MM.1S (cell line): Measurements from ENCODE around the gene RPL18A.

Source experiments
- DNase-seq: peaks from one replicate; pipeline ENCODE4 v3.0.0-alpha.2; 2015
- H2AFZ ChIP-seq: fragments of 300-600 bp; sonication (generic); 2 replicates; pipeline ENCODE4 v1.6.0; 2016; ENCODE audit warnings: antibody characterized with exemption, low read length
- H3F3A ChIP-seq: fragments of 300-600 bp; sonication (generic); 2 replicates; pipeline ENCODE4 v1.6.1; 2016; ENCODE audit warnings: mild to moderate bottlenecking, antibody characterized with exemption, low read length, moderate library complexity, mixed read lengths; ENCODE audit not compliant: insufficient read depth
- H3K27ac ChIP-seq: fragments of 300-600 bp; sonication (generic); 2 replicates; pipeline ENCODE4 v1.5.1; 2016; ENCODE audit warnings: mild to moderate bottlenecking, low read length
- H3K27me3 ChIP-seq: fragments of 300-600 bp; sonication (generic); replicated peaks from 2 replicates; pipeline ENCODE4 v1.6.0; 2016; ENCODE audit warnings: low read length; ENCODE audit not compliant: insufficient read depth
- H3K36me3 ChIP-seq: fragments of 300-600 bp; sonication (generic); replicated peaks from 2 replicates; pipeline ENCODE4 v1.6.1; 2016; ENCODE audit warnings: mild to moderate bottlenecking, low read length, mixed read lengths; ENCODE audit not compliant: insufficient read depth
- H3K4me1 ChIP-seq: fragments of 300-600 bp; sonication (generic); 2 replicates; pipeline ENCODE4 v1.6.1; 2016; ENCODE audit warnings: low read length, mixed read lengths
- H3K4me2 ChIP-seq: fragments of 300-600 bp; sonication (generic); 2 replicates; pipeline ENCODE4 v1.6.0; 2016; ENCODE audit warnings: low read depth, low read length
- H3K4me3 ChIP-seq: fragments of 300-600 bp; sonication (generic); 2 replicates; pipeline ENCODE4 v1.5.1; 2016; ENCODE audit warnings: low read length, mixed read lengths
- H3K79me2 ChIP-seq: fragments of 300-600 bp; sonication (generic); 2 replicates; pipeline ENCODE4 v1.6.1; 2016; ENCODE audit warnings: mixed run types, low read length, mixed read lengths
- H3K9ac ChIP-seq: fragments of 300-600 bp; sonication (generic); 2 replicates; pipeline ENCODE4 v1.6.1; 2016; ENCODE audit warnings: low read length, mixed read lengths
- H3K9me2 ChIP-seq: fragments of 300-600 bp; sonication (generic); replicated peaks from 2 replicates; pipeline ENCODE4 v1.6.1; 2016; ENCODE audit warnings: mild to moderate bottlenecking, low read length, mixed read lengths; ENCODE audit not compliant: insufficient read depth
- H3K9me3 ChIP-seq: fragments of 300-600 bp; sonication (generic); replicated peaks from 2 replicates; pipeline ENCODE4 v1.6.1; 2016; ENCODE audit warnings: mild to moderate bottlenecking, low read length, mixed read lengths; ENCODE audit not compliant: insufficient read depth
- H4K20me1 ChIP-seq: fragments of 300-600 bp; sonication (generic); 2 replicates; pipeline ENCODE4 v1.6.1; 2016; ENCODE audit warnings: mild to moderate bottlenecking, low read length, moderate library complexity, mixed read lengths; ENCODE audit not compliant: insufficient read depth
- CTCF ChIP-seq: fragments of 300-600 bp; sonication (generic); IDR thresholded peaks from 2 replicates; pipeline ENCODE4 v1.5.1; 2016; ENCODE audit warnings: antibody characterized with exemption, low read length, mixed read lengths
- EZH2 ChIP-seq: fragments of 300-600 bp; sonication (generic); optimal IDR thresholded peaks from 2 replicates; pipeline ENCODE3; 2017; ENCODE audit warnings: low read depth, mild to moderate bottlenecking, antibody characterized with exemption, low read length, mixed read lengths
- EZH2phosphoT487 ChIP-seq: fragments of 300-600 bp; sonication (generic); IDR thresholded peaks from 2 replicates; pipeline ENCODE4 v1.6.1; 2018; ENCODE audit warnings: antibody characterized with exemption, low read length

The RPL18A gene

GRCh38 chr19:17817668-17818363 is 41.9 kb upstream of the RPL18A start:
- H3K9me2 ChIP-seq, result no peaks in the 10 kb centered on the region
- no peak overlapping the region for H3K4me3 ChIP-seq
- H3K79me2 ChIP-seq, result no peaks in the 10 kb centered on the region
- no peaks in the 10 kb centered on the region for H3F3A ChIP-seq
- no peak for DNase-seq
- H2AFZ ChIP-seq, result no peak overlapping the region
- H3K36me3 ChIP-seq, result no peaks in the 10 kb centered on the region
- H3K9me3 ChIP-seq, result no peaks in the 10 kb centered on the region
- no peak overlapping the region for H3K27ac ChIP-seq
- H3K4me2 ChIP-seq, result no peak overlapping the region
- H3K27me3 ChIP-seq, result peaks cover 16% of the 10 kb centered on the region
- TF ChIP-seq EZH2phosphoT487 (no peak), CTCF (no peak), EZH2 (no peak)
- H3K9ac ChIP-seq, result no peak overlapping the region
- H4K20me1 ChIP-seq, result no peaks in the 10 kb centered on the region
- no peaks in the 10 kb centered on the region for H3K4me1 ChIP-seq

GRCh38 chr19:17821190-17821589 is 38.5 kb upstream of the RPL18A start, which contains the start of gene INSL3:
TSS of gene INSL3 (minus strand) at chr19:17821519. CDS start at chr19:17821506, 13 bp downstream.
- no peaks in the 10 kb centered on the region for H3K9me2 ChIP-seq
- no peak within 1 kb of the TSS for H3K4me2 ChIP-seq
- H2AFZ ChIP-seq, result no peak within 1 kb of the TSS
- DNase-seq, result no peak
- no peaks in the 10 kb centered on the region for H3K79me2 ChIP-seq
- H3K4me1 ChIP-seq, result no peaks in the 10 kb centered on the region
- H3K9ac ChIP-seq, result no peak within 1 kb of the TSS
- H3K36me3 ChIP-seq, result no peaks in the 10 kb centered on the region
- TF ChIP-seq EZH2 (no peak), EZH2phosphoT487 (no peak), CTCF (no peak)
- H4K20me1 ChIP-seq, result no peaks in the 10 kb centered on the region
- H3F3A ChIP-seq, result no peaks in the 10 kb centered on the region
- peaks cover 5% of the 10 kb centered on the region; the same call in 1 of the 2 replicates for H3K27me3 ChIP-seq
- H3K27ac ChIP-seq, result no peak within 1 kb of the TSS
- no peak within 1 kb of the TSS for H3K4me3 ChIP-seq
- H3K9me3 ChIP-seq, result no peaks in the 10 kb centered on the region

- Histone ChIP-seq H3K9ac (no peak overlapping the region), H3K36me3 (no peaks in the 10 kb centered on the region), H3K27me3 (peaks cover 5% of the 10 kb centered on the region; the same call in 1 of the 2 replicates), H4K20me1 (no peaks in the 10 kb centered on the region), H3K9me3 (no peaks in the 10 kb centered on the region), H3K79me2 (no peaks in the 10 kb centered on the region), H3K4me3 (no peak overlapping the region), H3K9me2 (no peaks in the 10 kb centered on the region), H3F3A (no peaks in the 10 kb centered on the region), H3K27ac (no peak overlapping the region), H2AFZ (no peak overlapping the region), H3K4me1 (no peaks in the 10 kb centered on the region), H3K4me2 (no peak overlapping the region)
- TF ChIP-seq EZH2 (no peak), CTCF (no peak), EZH2phosphoT487 (no peak)
- DNase-seq, result no peak
Observed at GRCh38 chr19:17824339-17824738, 35.4 kb upstream of the RPL18A start.
